Body of pancreas (tissue), 4 donors: ENCODE measurements around the gene VPS26A. TPM values are rescaled to one million over a fixed set of nuclear protein-coding genes. Genes with fewer than 3 reads are reported as not detected.

Experiments used
- ATAC-seq: fragments of 150-250 bp; one replicate; pipeline ENCODE4 v1.9.1; 2016
- DNase-seq, 4 donors: peaks; one replicate each; pipeline ENCODE4 v3.0.0-alpha.2; 2019
- H3K27ac ChIP-seq, 4 donors: fragments of 200-600 bp; sonication (generic); 1 replicate in 3 of 4; 2 replicates in 1 of 4; pipeline versions ENCODE4 v1.5.1 to v1.6.1; 2016 to 2019; ENCODE audit warnings: mild to moderate bottlenecking in 1 of 4, mixed read lengths in 1 of 4, moderate library complexity in 1 of 4
- H3K27me3 ChIP-seq, 2 donors: fragments of 200-600 bp; sonication (generic); one replicate each; pipeline ENCODE4 v1.6.0; 2016; ENCODE audit warnings: mild to moderate bottlenecking in 1 of 2
- H3K36me3 ChIP-seq, 2 donors: fragments of 200-600 bp; sonication (generic); replicated peaks in 1 of 2; 2 replicates each; pipeline ENCODE4 v1.5.1; 2016; ENCODE audit warnings: low read depth in 2 of 2; ENCODE audit not compliant: insufficient read depth in 1 of 2
- H3K4me1 ChIP-seq: fragments of 200-600 bp; sonication (generic); one replicate; pipeline ENCODE4 v1.6.0; 2016
- H3K4me3 ChIP-seq, 2 donors: fragments of 200-600 bp; sonication (generic); 1 replicate in 1 of 2; 2 replicates in 1 of 2; pipeline ENCODE4 v1.5.1; 2016 to 2019
- H3K9me3 ChIP-seq, 3 donors: fragments of 200-600 bp; sonication (generic); 1 replicate in 2 of 3; 2 replicates in 1 of 3; pipeline ENCODE4 v1.5.1; 2016
- POLR2A ChIP-seq, 3 donors: fragments of 450-650 bp; IDR thresholded peaks; one replicate each; pipeline ENCODE4 v1.6.1; 2016; ENCODE audit warnings: antibody characterized with exemption in 3 of 3, mild to moderate bottlenecking in 2 of 3
- WGBS, 2 donors: methylation state at CpG; one replicate each; pipeline ENCODE4 v1.1.5; 2017; 5-methylcytosine and 5-hydroxymethylcytosine counted together
- intact Hi-C: fragments of 100-400 bp; cut with DNase I; formaldehyde crosslinking; loops from one replicate; pipeline ENCODE4 v1.15.1; 2023
- total RNA-seq, 2 donors: library from RNA; depleted of rRNA; stranded (reverse); fragments of >200 nt; gene quantifications; one replicate each; pipeline ENCODE4 v1.1.0, GENCODE V29; 2016
- TF ChIP-seq, protein P1 (sequence below), 7 experiments: fragments of 450-650 bp in 4 of 7; fragments of 200-600 bp in 3 of 7; sonication (generic) in 3 of 7; IDR thresholded peaks; one replicate each; pipeline ENCODE4 v1.5.1; 2016 to 2019; ENCODE audit warnings: antibody characterized with exemption in 7 of 7

Gene VPS26A
- total RNA-seq, 2 donors from 2014 or later, result 12.2 to 17.1 TPM

- H3K27ac ChIP-seq, result peak overlapping the region; percentile 85 to 98 (median 94)
- WGBS, 2 donors, result 27 to 36% methylated on average over 18 to 21 of the region's 21 CpGs
- peak in 2 of 4 donors; percentile 15 to 28 for DNase-seq
Measured at GRCh38 chr10:69179089-69179742, 55.2 kb downstream of the VPS26A start.

DNA sequence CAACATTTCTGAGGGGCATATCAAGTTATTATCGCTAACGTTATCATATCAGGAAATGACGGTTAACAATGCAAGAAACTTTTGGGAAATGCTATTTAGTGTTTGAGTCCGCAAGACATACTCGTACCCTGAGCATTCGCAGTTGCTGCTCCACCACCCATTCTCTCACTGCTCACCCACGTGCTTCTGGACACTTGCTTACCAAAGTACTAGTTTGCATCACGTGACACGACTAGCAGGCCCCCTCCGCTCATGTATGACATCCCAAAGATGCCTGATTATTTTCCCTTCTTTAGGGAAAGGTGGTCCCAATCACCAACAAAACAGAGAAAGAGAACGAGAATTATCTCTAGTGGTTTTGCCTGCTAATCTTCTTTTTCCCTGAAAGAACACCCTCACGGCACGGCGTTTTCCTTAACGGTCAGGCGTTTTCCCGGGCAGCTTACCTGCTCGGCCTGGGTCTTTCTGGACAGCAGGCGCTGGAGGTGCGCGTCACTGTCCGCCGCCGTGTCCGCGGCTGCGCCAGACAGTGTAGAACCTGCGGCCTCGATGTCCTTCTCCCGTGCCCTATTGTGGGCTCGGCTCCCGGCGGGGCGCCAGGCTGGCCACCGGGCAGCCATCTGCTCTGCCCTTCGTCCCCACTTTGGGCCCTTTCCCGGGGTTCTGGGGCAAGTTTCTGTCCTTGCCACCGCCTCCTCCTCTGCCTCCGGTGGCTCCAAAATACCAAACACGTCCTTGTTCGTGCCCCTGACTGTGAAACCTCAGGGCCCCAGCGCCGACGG lies 56.0 kb downstream of the VPS26A start, which contains the start of gene SUPV3L1:
TSS of gene SUPV3L1 (plus strand) at position 492 of the 782 bp plus-strand sequence. CDS start at position 550, 58 bp downstream.
- intact Hi-C loops, result no loop called here
- DNase-seq (peak; percentile 88 to 99 (median 92)), ATAC-seq (peak; percentile 98)
- H3K9me3 ChIP-seq, result no peaks in the 10 kb centered on the region
- H3K27ac ChIP-seq, result peak within 1 kb of the TSS; percentile 85 to 98 (median 94)
- peaks cover 23% of the 10 kb centered on the region for H3K4me1 ChIP-seq
- TF ChIP-seq POLR2A (IDR thresholded peaks at IDR 0.05), result peak; percentile 39 to 88 (median 86)
- TF ChIP-seq, protein P1, sequence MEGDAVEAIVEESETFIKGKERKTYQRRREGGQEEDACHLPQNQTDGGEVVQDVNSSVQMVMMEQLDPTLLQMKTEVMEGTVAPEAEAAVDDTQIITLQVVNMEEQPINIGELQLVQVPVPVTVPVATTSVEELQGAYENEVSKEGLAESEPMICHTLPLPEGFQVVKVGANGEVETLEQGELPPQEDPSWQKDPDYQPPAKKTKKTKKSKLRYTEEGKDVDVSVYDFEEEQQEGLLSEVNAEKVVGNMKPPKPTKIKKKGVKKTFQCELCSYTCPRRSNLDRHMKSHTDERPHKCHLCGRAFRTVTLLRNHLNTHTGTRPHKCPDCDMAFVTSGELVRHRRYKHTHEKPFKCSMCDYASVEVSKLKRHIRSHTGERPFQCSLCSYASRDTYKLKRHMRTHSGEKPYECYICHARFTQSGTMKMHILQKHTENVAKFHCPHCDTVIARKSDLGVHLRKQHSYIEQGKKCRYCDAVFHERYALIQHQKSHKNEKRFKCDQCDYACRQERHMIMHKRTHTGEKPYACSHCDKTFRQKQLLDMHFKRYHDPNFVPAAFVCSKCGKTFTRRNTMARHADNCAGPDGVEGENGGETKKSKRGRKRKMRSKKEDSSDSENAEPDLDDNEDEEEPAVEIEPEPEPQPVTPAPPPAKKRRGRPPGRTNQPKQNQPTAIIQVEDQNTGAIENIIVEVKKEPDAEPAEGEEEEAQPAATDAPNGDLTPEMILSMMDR (IDR thresholded peaks at IDR 0.05), result peak in 1 of 7 experiments; percentile 15
- no peaks in the 10 kb centered on the region for H3K36me3 ChIP-seq
- H3K4me3 ChIP-seq, result peak within 1 kb of the TSS; percentile 89 to 90
- H3K27me3 ChIP-seq, result no peaks in the 10 kb centered on the region
- WGBS, 2 donors, result 0% methylated on average over 17 to 44 of the region's 44 CpGs

More at GRCh38 chr10:69179089-69179742, 55.2 kb downstream of the VPS26A start:
- no peaks in the 10 kb centered on the region for H3K9me3 ChIP-seq
- intact Hi-C loops, result no loop called here
- H3K4me3 ChIP-seq, result peak overlapping the region in 1 of 2 donors; percentile 89
- TF ChIP-seq, protein P1 (IDR thresholded peaks at IDR 0.05), result no peak
- no peak for TF ChIP-seq POLR2A (IDR thresholded peaks at IDR 0.05)
- peaks cover 23% of the 10 kb centered on the region for H3K4me1 ChIP-seq
- peak; percentile 19 for ATAC-seq
- H3K36me3 ChIP-seq, result no peaks in the 10 kb centered on the region
- H3K27me3 ChIP-seq, result no peaks in the 10 kb centered on the region

DNA sequence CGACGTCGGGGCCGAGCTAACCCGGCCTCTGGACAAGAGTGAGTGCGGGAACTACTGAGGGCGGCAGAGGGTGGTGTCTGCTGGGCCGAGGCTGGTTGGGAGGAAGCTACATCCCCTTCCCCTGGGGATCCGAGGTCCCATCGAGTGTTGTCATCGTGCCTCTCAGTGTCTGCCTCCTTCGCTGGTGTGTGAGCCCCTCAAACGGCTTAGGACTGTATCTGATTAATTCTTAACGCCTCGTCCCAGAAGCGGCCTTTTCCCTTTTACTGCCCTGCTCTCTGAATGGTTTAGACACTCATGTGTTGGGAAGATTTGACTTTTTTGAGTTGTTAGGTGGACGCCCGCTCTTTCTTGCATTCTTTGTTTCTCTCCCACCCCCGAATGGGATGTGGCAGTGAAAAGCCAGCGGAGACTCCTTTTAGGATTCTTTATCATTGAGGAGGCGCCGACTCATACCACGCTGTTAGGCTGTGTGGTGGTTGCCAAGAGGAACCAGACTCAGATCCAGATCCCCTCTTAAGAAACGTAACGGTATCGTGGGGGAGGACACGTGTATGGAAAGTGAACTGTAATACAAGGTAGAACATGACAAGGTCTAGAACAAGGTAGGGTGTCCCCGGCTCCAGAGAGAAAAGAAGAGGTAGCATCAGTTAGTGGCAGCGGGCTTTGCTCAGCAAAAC lies 56.7 kb downstream of the VPS26A start:
- H3K9me3 ChIP-seq, result no peaks in the 10 kb centered on the region
- no peak for ATAC-seq
- DNase-seq, result no peak
- H3K27me3 ChIP-seq, result no peaks in the 10 kb centered on the region
- 1 to 2% methylated on average over 21 to 29 of the region's 29 CpGs for WGBS, 2 donors
- H3K27ac ChIP-seq, result peak overlapping the region; percentile 85 to 98 (median 94)
- H3K36me3 ChIP-seq, result no peaks in the 10 kb centered on the region
- intact Hi-C loops, result no loop called here
- H3K4me3 ChIP-seq, result peak overlapping the region; percentile 89 to 90
- H3K4me1 ChIP-seq, result peaks cover 23% of the 10 kb centered on the region
- TF ChIP-seq POLR2A (IDR thresholded peaks at IDR 0.05), result no peak
- TF ChIP-seq, protein P1 (IDR thresholded peaks at IDR 0.05), result no peak

- Histone ChIP-seq H3K27me3 (no peaks in the 10 kb centered on the region), H3K4me1 (peaks cover 23% of the 10 kb centered on the region), H3K4me3 (peak overlapping the region in 1 of 2 donors; percentile 89), H3K9me3 (no peaks in the 10 kb centered on the region), H3K36me3 (peaks cover 0 to 2% of the 10 kb centered on the region in 2 donors), H3K27ac (no peak overlapping the region)
- no peak for TF ChIP-seq POLR2A (IDR thresholded peaks at IDR 0.05)
- DNase-seq (no peak), ATAC-seq (no peak)
- intact Hi-C loops, result no loop called here
- WGBS, 2 donors, result 29 to 48% methylated on average over 1 of the region's 1 CpG
Measured at GRCh38 chr10:69181433-69181832, 57.5 kb downstream of the VPS26A start.

DNA sequence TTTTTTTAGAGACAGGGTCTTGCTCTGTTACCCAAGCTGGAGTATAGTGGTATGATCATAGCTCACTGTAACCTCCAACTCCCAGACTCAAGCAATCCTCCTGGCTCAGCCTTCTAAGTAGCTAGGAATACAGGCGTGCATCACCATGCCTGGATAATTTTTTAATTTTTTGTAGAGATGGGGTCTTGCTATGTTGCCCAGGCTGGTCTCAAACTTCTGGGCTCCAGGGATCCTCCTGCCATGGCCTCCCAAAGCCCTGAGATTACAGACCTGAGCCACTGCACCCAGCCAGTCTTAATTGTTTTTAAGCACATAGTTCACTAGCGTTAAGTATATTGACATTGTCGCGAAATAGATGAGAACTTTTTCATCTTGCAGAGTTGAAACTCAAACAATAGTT lies 58.0 kb downstream of the VPS26A start:
- peaks cover 0 to 7% of the 10 kb centered on the region in 2 donors for H3K36me3 ChIP-seq
- intact Hi-C loops, result no loop called here
- WGBS, 2 donors, result 53 to 59% methylated on average over 4 of the region's 4 CpGs
- H3K4me3 ChIP-seq, result no peak overlapping the region
- no peaks in the 10 kb centered on the region for H3K27me3 ChIP-seq
- H3K27ac ChIP-seq, result no peak overlapping the region
- H3K4me1 ChIP-seq, result peaks cover 23% of the 10 kb centered on the region
- no peak for ATAC-seq
- TF ChIP-seq, protein P1 (IDR thresholded peaks at IDR 0.05), result no peak
- no peak for TF ChIP-seq POLR2A (IDR thresholded peaks at IDR 0.05)
- no peaks in the 10 kb centered on the region for H3K9me3 ChIP-seq
- no peak for DNase-seq
